Melanocyte of skin (primary cell): Measurements from ENCODE around the gene ARMC2. TPM values are rescaled to one million over a fixed set of nuclear protein-coding genes. Genes with fewer than 3 reads are reported as not detected.

Experiments used
- small RNA-seq, 2 donors: library from RNA; depleted of rRNA; stranded (forward); fragments of <200 nt; gene quantifications; one replicate each; pipeline ENCODE3, GENCODE V24; 2012
- total RNA-seq, 2 donors: library from RNA; depleted of rRNA; stranded (reverse); fragments of >200 nt; gene quantifications; 2 replicates each; pipeline ENCODE4 v1.2.3, GENCODE V29; 2012

ARMC2 gene, protein sequence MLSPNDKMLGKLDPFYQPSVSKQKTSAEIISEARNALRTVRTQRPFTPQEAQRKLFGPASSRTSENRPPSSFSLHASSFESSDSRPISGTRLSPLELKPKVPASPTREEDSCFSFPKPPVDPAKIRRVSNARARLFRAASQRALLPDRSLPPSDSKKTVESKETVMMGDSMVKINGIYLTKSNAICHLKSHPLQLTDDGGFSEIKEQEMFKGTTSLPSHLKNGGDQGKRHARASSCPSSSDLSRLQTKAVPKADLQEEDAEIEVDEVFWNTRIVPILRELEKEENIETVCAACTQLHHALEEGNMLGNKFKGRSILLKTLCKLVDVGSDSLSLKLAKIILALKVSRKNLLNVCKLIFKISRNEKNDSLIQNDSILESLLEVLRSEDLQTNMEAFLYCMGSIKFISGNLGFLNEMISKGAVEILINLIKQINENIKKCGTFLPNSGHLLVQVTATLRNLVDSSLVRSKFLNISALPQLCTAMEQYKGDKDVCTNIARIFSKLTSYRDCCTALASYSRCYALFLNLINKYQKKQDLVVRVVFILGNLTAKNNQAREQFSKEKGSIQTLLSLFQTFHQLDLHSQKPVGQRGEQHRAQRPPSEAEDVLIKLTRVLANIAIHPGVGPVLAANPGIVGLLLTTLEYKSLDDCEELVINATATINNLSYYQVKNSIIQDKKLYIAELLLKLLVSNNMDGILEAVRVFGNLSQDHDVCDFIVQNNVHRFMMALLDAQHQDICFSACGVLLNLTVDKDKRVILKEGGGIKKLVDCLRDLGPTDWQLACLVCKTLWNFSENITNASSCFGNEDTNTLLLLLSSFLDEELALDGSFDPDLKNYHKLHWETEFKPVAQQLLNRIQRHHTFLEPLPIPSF
- 1 to 10 TPM; 1.7 TPM for total RNA-seq

DNA sequence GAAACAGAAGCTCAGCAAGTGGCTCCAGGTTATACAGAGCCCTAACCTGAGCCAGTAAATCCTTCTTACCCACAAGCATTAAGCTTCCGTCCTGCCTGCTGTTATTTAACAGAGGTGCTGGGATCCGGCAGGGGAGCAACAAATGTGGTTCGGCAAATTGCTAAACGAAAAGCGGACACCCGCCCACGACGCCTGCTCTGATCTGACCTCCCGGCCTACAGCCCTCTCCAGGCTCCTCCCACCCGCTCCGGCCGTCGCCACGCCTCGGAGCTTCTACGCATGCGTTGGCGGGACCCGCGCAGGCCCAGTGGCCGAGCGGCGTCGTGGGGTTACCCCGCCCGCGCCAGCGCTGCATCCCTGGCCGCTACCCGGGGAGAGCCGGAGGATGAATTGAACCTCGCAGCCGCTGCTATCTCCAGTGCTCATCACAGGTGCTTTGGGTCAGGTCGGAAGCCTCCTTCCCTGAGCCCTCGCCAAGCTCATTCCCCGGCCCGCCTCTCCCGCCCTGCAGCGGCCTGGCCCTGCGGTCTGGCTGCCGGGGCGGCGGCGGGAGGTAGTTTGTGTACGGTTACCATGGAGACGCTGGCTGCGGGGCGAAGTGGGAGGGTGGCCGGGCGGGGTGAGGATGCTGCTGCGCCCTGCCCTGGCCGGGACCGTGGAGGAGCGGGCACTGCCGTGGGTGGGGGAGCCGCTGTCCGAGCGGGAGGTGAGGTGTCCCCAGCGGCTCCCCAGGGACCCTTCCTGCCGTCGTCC is at the start of gene ARMC2:
Gene ARMC2, plus strand, starts transcription at position 307 of the 753 bp plus-strand sequence. CDS start 5,846 bp downstream, outside the sequence.

Small RNAs within 50 kb of the gene (small RNA-seq; reads per million reads assigned to genes)
- gene AL445189.2, result 0.17 to 0.52 reads per million in 2 donors
- gene Z95118.1, result 0 reads per million in 2 donors

Other genes with a start within 250 kb of the ARMC2 start
- 10 to 100 TPM; 14.7 to 23.7 TPM for gene SESN1, start 246.4 kb downstream of the ARMC2 start, total RNA-seq
- gene CEP57L1, start 247.1 kb downstream of the ARMC2 start, total RNA-seq, result 10 to 100 TPM; 16.9 to 26.3 TPM